Endothelial cell of umbilical vein (primary cell): Measurements from ENCODE around the gene GRID1. TPM values are rescaled to one million over a fixed set of nuclear protein-coding genes. Genes with fewer than 3 reads are reported as not detected.

ENCODE experiments used
- BruUV-seq: library from RNA; stranded (reverse); fragments of 400-500 nt; replicated peaks from 2 replicates; lab custom pipeline; 2021; lab: Mats Ljungman, UMichigan
- CTCF ChIA-PET: fragments of 300-600, 350-600 bp; sonication (Branson Sonifier 250); formaldehyde crosslinking; loops from one replicate; lab custom pipeline; 2021; ENCODE audit warnings: antibody characterized with exemption, inconsistent platforms; lab: Charles Lee
- POLR2A ChIA-PET: fragments of 300-600, 350-600 bp; sonication (Branson Sonifier 250); formaldehyde crosslinking; loops from one replicate; lab custom pipeline; 2021; ENCODE audit warnings: antibody characterized with exemption, inconsistent platforms; lab: Charles Lee
- DNase-seq: peaks from one replicate; pipeline ENCODE4 v3.0.0-alpha.2; 2011; ENCODE audit warnings: low read depth, low spot score
- FAIRE-seq: peaks from 2 replicates; lab custom pipeline; 2011; peaks lifted over from hg19 to GRCh38; lab: Jason Lieb, UNC
- H2AFZ ChIP-seq: 2 replicates; pipeline ENCODE4 v1.6.0; 2012; ENCODE audit warnings: low read depth, low read length, control low read depth, inconsistent platforms
- H3K27ac ChIP-seq: 2 replicates; pipeline ENCODE4 v1.5.1; 2011; ENCODE audit warnings: low read depth, mild to moderate bottlenecking, control low read depth, low read length, moderate library complexity; ENCODE audit not compliant: insufficient read depth
- H3K27me3 ChIP-seq, 2 experiments: 2 replicates each; pipeline versions ENCODE4 v1.6.0 to v1.6.1; 2011; ENCODE audit warnings: low read length in 2 of 2, mixed read lengths in 1 of 2; ENCODE audit not compliant: control insufficient read depth in 2 of 2, insufficient read depth in 2 of 2
- H3K36me3 ChIP-seq, 2 experiments: 2 replicates in 1 of 2; 3 replicates in 1 of 2; pipeline ENCODE4 v1.5.1; 2011; ENCODE audit warnings: low read length in 2 of 2, mild to moderate bottlenecking in 1 of 2, moderate library complexity in 1 of 2; ENCODE audit not compliant: control insufficient read depth in 2 of 2, insufficient read depth in 2 of 2; ENCODE audit errors: extremely low read depth in 1 of 2
- H3K4me1 ChIP-seq: 3 replicates; pipeline ENCODE4 v1.5.1; 2011; ENCODE audit warnings: mild to moderate bottlenecking, low read length; ENCODE audit not compliant: control insufficient read depth, insufficient read depth; ENCODE audit errors: extremely low read depth
- H3K4me2 ChIP-seq: 2 replicates; pipeline ENCODE4 v1.6.1; 2011; ENCODE audit warnings: low read length, control low read depth, mixed read lengths; ENCODE audit not compliant: insufficient read depth
- H3K4me3 ChIP-seq, 3 experiments: fragments of 200-600 bp in 1 of 3; sonication (generic), shearing (Covaris generic) in 1 of 3; replicated peaks in 1 of 3; 2 replicates each; pipeline ENCODE4 v1.5.1; 2011 to 2016; ENCODE audit warnings: control low read depth in 3 of 3, low read length in 3 of 3, mild to moderate bottlenecking in 2 of 3, inconsistent platforms in 1 of 3, low read depth in 1 of 3, moderate library complexity in 1 of 3; ENCODE audit not compliant: insufficient read depth in 1 of 3
- H3K79me2 ChIP-seq: 2 replicates; pipeline ENCODE4 v1.6.0; 2012; ENCODE audit warnings: low read length, inconsistent platforms; ENCODE audit not compliant: control insufficient read depth, insufficient read depth
- H3K9ac ChIP-seq: replicated peaks from 2 replicates; pipeline ENCODE3; 2011; ENCODE audit warnings: low read length, control low read depth; ENCODE audit not compliant: insufficient read depth; ENCODE audit errors: extremely low read depth
- H3K9me1 ChIP-seq: replicated peaks from 3 replicates; pipeline ENCODE4 v1.6.0; 2011; ENCODE audit warnings: mild to moderate bottlenecking, low read length; ENCODE audit not compliant: control insufficient read depth, insufficient read depth; ENCODE audit errors: extremely low read depth
- H3K9me3 ChIP-seq: replicated peaks from 2 replicates; pipeline ENCODE4 v1.5.1; 2012; ENCODE audit warnings: low read length, inconsistent platforms; ENCODE audit not compliant: control insufficient read depth, insufficient read depth
- H4K20me1 ChIP-seq: replicated peaks from 2 replicates; pipeline ENCODE3; 2011; ENCODE audit warnings: mild to moderate bottlenecking, low read length; ENCODE audit not compliant: control insufficient read depth, insufficient read depth; ENCODE audit errors: extremely low read depth
- CTCF ChIP-seq, 2 donors: IDR thresholded peaks; 1 replicate in 1 of 2; 2 replicates in 1 of 2; pipeline ENCODE4 v1.5.1; 2011; ENCODE audit warnings: low read length in 2 of 2, mild to moderate bottlenecking in 2 of 2, moderate library complexity in 2 of 2, control low read depth in 1 of 2, inconsistent platforms in 1 of 2, low read depth in 1 of 2; ENCODE audit not compliant: insufficient read depth in 1 of 2; ENCODE audit errors: extremely low read depth in 1 of 2
- EZH2 ChIP-seq: IDR thresholded peaks from 2 replicates; pipeline ENCODE4 v1.6.1; 2012; ENCODE audit warnings: borderline replicate concordance, low read depth, mild to moderate bottlenecking, moderate library complexity, low read length, inconsistent platforms; ENCODE audit not compliant: severe bottlenecking
- FOS ChIP-seq: IDR thresholded peaks from 2 replicates; pipeline ENCODE4 v1.6.1; 2011; ENCODE audit warnings: mild to moderate bottlenecking, low read length, moderate library complexity, borderline replicate concordance; ENCODE audit not compliant: insufficient read depth
- GATA2 ChIP-seq: IDR thresholded peaks from 2 replicates; pipeline ENCODE4 v1.7.0; 2011; ENCODE audit warnings: low read depth, mild to moderate bottlenecking, moderate library complexity, mixed read lengths, low read length; ENCODE audit not compliant: insufficient read length, insufficient read depth
- JUN ChIP-seq: IDR thresholded peaks from 2 replicates; pipeline ENCODE4 v1.6.1; 2011; ENCODE audit warnings: borderline replicate concordance, low read depth; ENCODE audit not compliant: insufficient read length, insufficient read depth
- MAX ChIP-seq: IDR thresholded peaks from 2 replicates; pipeline ENCODE4 v1.6.1; 2011; ENCODE audit not compliant: insufficient read depth, insufficient read length
- MYC ChIP-seq: IDR thresholded peaks from one replicate; pipeline ENCODE4 v1.6.1; 2011; ENCODE audit warnings: mild to moderate bottlenecking, low read depth, low read length
- POLR2A ChIP-seq: IDR thresholded peaks from 2 replicates; pipeline ENCODE4 v1.6.1; 2012; ENCODE audit warnings: low read depth, mild to moderate bottlenecking, control low read depth, low read length
- POLR2AphosphoS5 ChIP-seq: IDR thresholded peaks from 2 replicates; pipeline ENCODE4 v1.6.1; 2012; ENCODE audit warnings: low read depth, mild to moderate bottlenecking, control low read depth, low read length, moderate library complexity; ENCODE audit not compliant: insufficient read depth
- dilution Hi-C: fragments of 300-500 bp; cut with MboI; formaldehyde crosslinking; loops from one replicate; pipeline ENCODE4 v1.15.0; 2019; ENCODE audit warnings: low sequenced_read_pairs; ENCODE audit not compliant: extremely low pct_ligation_motif_present
- intact Hi-C: fragments of 100-400 bp; cut with micrococcal nuclease; formaldehyde crosslinking; loops from one replicate; pipeline ENCODE4 v1.10.0; 2022
- polyA plus RNA-seq, 4 experiments: library from polyadenylated mRNA; depleted of rRNA in 3 of 4; stranded (reverse) in 3 of 4; unstranded in 1 of 4; fragments of >200 nt; gene quantifications; 2 replicates each; pipeline versions ENCODE4 v1.2.1 to v1.2.3, GENCODE V29; 2011 to 2012; ENCODE audit warnings: missing spikeins in 1 of 4
- total RNA-seq: library from RNA; stranded (reverse); gene quantifications from 2 replicates; pipeline ENCODE4 v1.2.3, GENCODE V29; 2021

Gene GRID1
- total and polyA plus RNA-seq, 2 donors (not counting 3 experiments of a cell fraction or from before 2014, with no cell fraction given): not detected

GRCh38 chr10:85857305-85857704 lies 509.3 kb downstream of the GRID1 start:
- BruUV-seq: no TSS peak

More at GRCh38 chr10:85857305-85857704, 509.3 kb downstream of the GRID1 start:
- DNase-seq: no peak
- intact Hi-C loops (no loop called here), dilution Hi-C loops (no loop called here)
- H3K9ac ChIP-seq: no peak overlapping the region
- no peaks in the 10 kb centered on the region for H4K20me1 ChIP-seq
- no peak overlapping the region for H2AFZ ChIP-seq
- no peaks in the 10 kb centered on the region for H3K4me1 ChIP-seq
- no peak overlapping the region for H3K4me3 ChIP-seq
- TF ChIP-seq CTCF (IDR thresholded peaks at IDR 0.05; ENCODE audit: extremely low read depth in 1 of 2, insufficient read depth in 1 of 2, low read depth in 1 of 2, low read length in 2 of 2): no peak
- TF ChIP-seq JUN: no peak
- no peak for TF ChIP-seq POLR2AphosphoS5
- TF ChIP-seq MAX: no peak
- no peak for TF ChIP-seq POLR2A
- TF ChIP-seq GATA2: no peak
- TF ChIP-seq MYC: no peak
- TF ChIP-seq FOS: no peak
- no peak for TF ChIP-seq EZH2
- no peaks in the 10 kb centered on the region for H3K9me1 ChIP-seq
- H3K9me3 ChIP-seq: no peaks in the 10 kb centered on the region
- H3K79me2 ChIP-seq: no peaks in the 10 kb centered on the region
- no peak overlapping the region for H3K27ac ChIP-seq
- CTCF ChIA-PET: no interaction called here
- POLR2A ChIA-PET: no interaction called here
- no peaks in the 10 kb centered on the region for H3K36me3 ChIP-seq
- FAIRE-seq: no peak
- H3K27me3 ChIP-seq: no peaks in the 10 kb centered on the region
- no peak overlapping the region for H3K4me2 ChIP-seq
